ENCODE data around the gene HNMT.
"Not testable (repeated sequence)": the region's sequence is repeated elsewhere in the genome, so short reads cannot be mapped to it uniquely, and the experiment has no call there.

HNMT gene

GRCh38 chr2:137964066-137964858 lies at the start of gene HNMT:
HNMT (plus strand) TSS chr2:137964473; CDS start chr2:137964492, 19 bp downstream.
- DNase-seq (ENCODE audit: low spot score), result peak; percentile 60

GRCh38 chr2:137921105-137921880 lies 43.0 kb upstream of the HNMT start:
- no peak for DNase-seq (ENCODE audit: low spot score)

GRCh38 chr2:137922171-137922570 lies 42.1 kb upstream of the HNMT start:
- DNase-seq (ENCODE audit: low spot score), result not testable (repeated sequence)

- no peak for DNase-seq (ENCODE audit: low spot score)
Measured at GRCh38 chr2:137924019-137924418, 40.3 kb upstream of the HNMT start.

- no peak for DNase-seq (ENCODE audit: low spot score)
Measured at GRCh38 chr2:137925599-137925998, 38.7 kb upstream of the HNMT start.

- DNase-seq (ENCODE audit: low spot score), result no peak
Measured at GRCh38 chr2:137927846-137928245, 36.4 kb upstream of the HNMT start.

- DNase-seq (ENCODE audit: low spot score), result peak; percentile 33
Measured at GRCh38 chr2:137928547-137929518, 35.4 kb upstream of the HNMT start.

GRCh38 chr2:137929519-137929916 lies 34.8 kb upstream of the HNMT start:
- no peak for DNase-seq (ENCODE audit: low spot score)

GRCh38 chr2:137930146-137930545 lies 34.1 kb upstream of the HNMT start:
- no peak for DNase-seq (ENCODE audit: low spot score)

GRCh38 chr2:137935591-137935990 lies 28.7 kb upstream of the HNMT start:
- DNase-seq (ENCODE audit: low spot score), result no peak

GRCh38 chr2:137937246-137937645 lies 27.0 kb upstream of the HNMT start:
- DNase-seq (ENCODE audit: low spot score), result no peak

- DNase-seq (ENCODE audit: low spot score), result no peak
Measured at GRCh38 chr2:137937778-137938177, 26.5 kb upstream of the HNMT start.

GRCh38 chr2:137938204-137938603 lies 26.1 kb upstream of the HNMT start:
- DNase-seq (ENCODE audit: low spot score), result no peak

GRCh38 chr2:137939026-137939425 lies 25.2 kb upstream of the HNMT start:
- DNase-seq (ENCODE audit: low spot score), result no peak

GRCh38 chr2:137940154-137940553 lies 24.1 kb upstream of the HNMT start:
- no peak for DNase-seq (ENCODE audit: low spot score)

GRCh38 chr2:137942037-137942832 lies 22.0 kb upstream of the HNMT start:
- no peak for DNase-seq (ENCODE audit: low spot score)

- no peak for DNase-seq (ENCODE audit: low spot score)
Measured at GRCh38 chr2:137942833-137943677, 21.2 kb upstream of the HNMT start.

GRCh38 chr2:137943678-137944347 lies 20.5 kb upstream of the HNMT start:
- DNase-seq (ENCODE audit: low spot score), result no peak

- DNase-seq (ENCODE audit: low spot score), result no peak
Measured at GRCh38 chr2:137944714-137945113, 19.6 kb upstream of the HNMT start.

- no peak for DNase-seq (ENCODE audit: low spot score)
Measured at GRCh38 chr2:137945229-137945628, 19.0 kb upstream of the HNMT start.

Data from kidney capillary endothelial cell (primary cell).